ENCODE results near the gene ATP5PB. TPM values are rescaled to one million over a fixed set of nuclear protein-coding genes. Genes with fewer than 3 reads are reported as not detected.

Gene ATP5PB
- total and polyA plus RNA-seq, 12 donors: 146 to 899 (median 789) TPM

- ATAC-seq (no peak), DNase-seq (no peak)
- intact Hi-C loops (cut with DNase I): loop anchor here in 4 of 10 donors (5.0 to 10.0 kb wide), 3 partner anchors 269 to 886 kb away; partner anchors contain the start of gene DDX20 (in 1 of the 4)
- H3K4me1 ChIP-seq: peaks cover 0 to 70% (median 0%) of the 10 kb centered on the region in 9 donors
- WGBS, 2 donors: 96 to 97% methylated on average over 9 of the region's 9 CpGs
- peak overlapping the region in 1 of 10 donors; percentile 83 for H3K27ac ChIP-seq
- no peak for TF ChIP-seq CTCF (IDR thresholded peaks at IDR 0.05)
- H3K36me3 ChIP-seq: peaks cover 0 to 3% (median 0%) of the 10 kb centered on the region in 9 donors
- H3K27me3 ChIP-seq: peaks cover 0 to 7% (median 0%) of the 10 kb centered on the region in 7 donors
- no peaks in the 10 kb centered on the region for H3K9me3 ChIP-seq
- peak overlapping the region in 1 of 10 donors; percentile 41 for H3K4me3 ChIP-seq
These were observed 39.4 kb downstream of the ATP5PB start for GRCh38 chr1:111488669-111489068.

- DNase-seq (no peak), ATAC-seq (peak; percentile 23 to 91 (median 68))
- 82 to 83% methylated on average over 4 of the region's 4 CpGs for WGBS, 2 donors
- Histone ChIP-seq H3K9me3 (no peaks in the 10 kb centered on the region), H3K27me3 (peaks cover 0 to 7% (median 0%) of the 10 kb centered on the region in 7 donors), H3K4me3 (no peak overlapping the region), H3K36me3 (peaks cover 0 to 3% (median 0%) of the 10 kb centered on the region in 9 donors), H3K4me1 (peaks cover 0 to 62% (median 0%) of the 10 kb centered on the region in 9 donors), H3K27ac (peak overlapping the region in 3 of 10 donors; percentile 10 to 83 (median 36))
- TF ChIP-seq CTCF (IDR thresholded peaks at IDR 0.05): no peak
- intact Hi-C loops (cut with DNase I): loop anchor here in 4 of 10 donors (5.0 to 10.0 kb wide), 3 partner anchors 268 to 885 kb away; partner anchors contain the start of gene DDX20 (in 1 of the 4)
These were observed 40.3 kb downstream of the ATP5PB start for GRCh38 chr1:111489604-111490003.

- Histone ChIP-seq H3K4me1 (peaks cover 0 to 56% (median 0%) of the 10 kb centered on the region in 9 donors), H3K27ac (peak overlapping the region in 2 of 10 donors; percentile 10 to 83), H3K4me3 (no peak overlapping the region), H3K27me3 (peaks cover 0 to 7% (median 0%) of the 10 kb centered on the region in 7 donors), H3K36me3 (no peaks in the 10 kb centered on the region), H3K9me3 (no peaks in the 10 kb centered on the region)
- intact Hi-C loops (cut with DNase I): no loop called here
- ATAC-seq (no peak), DNase-seq (no peak)
- no peak for TF ChIP-seq CTCF (IDR thresholded peaks at IDR 0.05)
- WGBS, 2 donors: 89 to 92% methylated on average over 4 of the region's 4 CpGs
These were observed 41.0 kb downstream of the ATP5PB start for GRCh38 chr1:111490220-111490619.

- 89 to 93% methylated on average over 7 of the region's 7 CpGs for WGBS, 2 donors
- intact Hi-C loops (cut with DNase I): no loop called here
- TF ChIP-seq CTCF (IDR thresholded peaks at IDR 0.05): no peak
- peak overlapping the region in 1 of 10 donors; percentile 83 for H3K27ac ChIP-seq
- no peak for ATAC-seq
- H3K4me1 ChIP-seq: peaks cover 0 to 53% (median 0%) of the 10 kb centered on the region in 9 donors
- H3K27me3 ChIP-seq: peaks cover 0 to 7% (median 0%) of the 10 kb centered on the region in 7 donors
- H3K36me3 ChIP-seq: no peaks in the 10 kb centered on the region
- DNase-seq: no peak
- peaks cover 0 to under 1% (median 0%) of the 10 kb centered on the region in 11 donors for H3K9me3 ChIP-seq
- H3K4me3 ChIP-seq: no peak overlapping the region
These were observed 41.8 kb downstream of the ATP5PB start for GRCh38 chr1:111491070-111491469.
